PC-3 (cell line): ENCODE measurements around the gene TXN2.

ENCODE experiments used
- CTCF ChIP-seq: fragments of 300-600 bp; sonication (generic); conservative IDR thresholded peaks from 2 replicates; pipeline ENCODE4 v1.5.1; 2017; ENCODE audit warnings: antibody characterized with exemption, low read depth, mild to moderate bottlenecking, low read length
- EZH2 ChIP-seq: fragments of 300-600 bp; sonication (generic); IDR thresholded peaks from one replicate; pipeline ENCODE4 v1.6.1; 2017; ENCODE audit warnings: antibody characterized with exemption, mild to moderate bottlenecking, low read length; ENCODE audit not compliant: unreplicated experiment

GRCh38 chr22:36423461-36424404, 57.7 kb downstream of the TXN2 start:
- no peak for TF ChIP-seq EZH2
- no peak for TF ChIP-seq CTCF
